Activated CD8-positive, alpha-beta memory T cell treated with anti-CD3 and anti-CD28 coated beads for 36 hours (primary cell): ENCODE results near the gene TBL1X. TPM values are rescaled to one million over a fixed set of nuclear protein-coding genes. Genes with fewer than 3 reads are reported as not detected.

Experiments used
- CTCF ChIA-PET: fragments of 350-600 bp; sonication (Branson Sonifier 250); formaldehyde crosslinking; loops from one replicate; lab custom pipeline; 2021; ENCODE audit warnings: antibody characterized with exemption; lab: Charles Lee
- POLR2A ChIA-PET: fragments of 350-600 bp; sonication (Branson Sonifier 250); formaldehyde crosslinking; loops from one replicate; lab custom pipeline; 2021; ENCODE audit warnings: antibody characterized with exemption; lab: Charles Lee
- total RNA-seq, 2 experiments: library from RNA; stranded (reverse); gene quantifications; one replicate each; pipeline ENCODE4 v1.2.3, GENCODE V29; 2021

TBL1X gene
- total RNA-seq, 2 experiments from 2014 or later = 34.0 to 35.5 TPM

GRCh38 chrX:9489234-9489633 is 24.4 kb downstream of the TBL1X start:
- CTCF ChIA-PET = no interaction called here
- POLR2A ChIA-PET = no interaction called here

- ChIA-PET CTCF (no interaction called here), POLR2A (no interaction called here)
Measured at GRCh38 chrX:9492901-9493300, 28.0 kb downstream of the TBL1X start.

GRCh38 chrX:9493936-9494335 is 29.1 kb downstream of the TBL1X start:
- ChIA-PET CTCF (no interaction called here), POLR2A (no interaction called here)

GRCh38 chrX:9494771-9495170 is 29.9 kb downstream of the TBL1X start:
- ChIA-PET CTCF (no interaction called here), POLR2A (no interaction called here)

- POLR2A ChIA-PET = no interaction called here
- CTCF ChIA-PET = no interaction called here
Measured at GRCh38 chrX:9495496-9495895, 30.6 kb downstream of the TBL1X start.

- CTCF ChIA-PET = no interaction called here
- POLR2A ChIA-PET = no interaction called here
Measured at GRCh38 chrX:9498236-9498635, 33.4 kb downstream of the TBL1X start.

GRCh38 chrX:9500584-9500983 is 35.7 kb downstream of the TBL1X start:
- CTCF ChIA-PET = no interaction called here
- POLR2A ChIA-PET = no interaction called here

GRCh38 chrX:9501362-9501761 is 36.5 kb downstream of the TBL1X start:
- ChIA-PET POLR2A (no interaction called here), CTCF (no interaction called here)

GRCh38 chrX:9503261-9503660 is 38.4 kb downstream of the TBL1X start:
- CTCF ChIA-PET = no interaction called here
- POLR2A ChIA-PET = no interaction called here

- POLR2A ChIA-PET = no interaction called here
Measured at GRCh38 chrX:9510366-9510765, 45.5 kb downstream of the TBL1X start.

GRCh38 chrX:9510980-9511379 is 46.1 kb downstream of the TBL1X start:
- POLR2A ChIA-PET = no interaction called here

More at GRCh38 chrX:9510366-9510765, 45.5 kb downstream of the TBL1X start:
- CTCF ChIA-PET = no interaction called here

GRCh38 chrX:9515489-9515888 is 50.6 kb downstream of the TBL1X start:
- CTCF ChIA-PET = interaction anchor here (0.5 kb wide), 1 partner anchor 221 kb away, joined by 3 read pairs; no protein-coding TSS in a partner anchor
- POLR2A ChIA-PET = no interaction called here

More at GRCh38 chrX:9510980-9511379, 46.1 kb downstream of the TBL1X start:
- CTCF ChIA-PET = no interaction called here

GRCh38 chrX:9515973-9516538 is 51.2 kb downstream of the TBL1X start:
- CTCF ChIA-PET = interaction anchor here (0.5 kb wide), 1 partner anchor 221 kb away, joined by 3 read pairs; no protein-coding TSS in a partner anchor
- POLR2A ChIA-PET = no interaction called here

- POLR2A ChIA-PET = no interaction called here
- CTCF ChIA-PET = no interaction called here
Measured at GRCh38 chrX:9516635-9517034, 51.8 kb downstream of the TBL1X start.

GRCh38 chrX:9518051-9518450 is 53.2 kb downstream of the TBL1X start:
- ChIA-PET CTCF (interaction anchor here (0.7 kb wide), 1 partner anchor 46 kb away, joined by 3 read pairs; no protein-coding TSS in a partner anchor), POLR2A (no interaction called here)

- ChIA-PET CTCF (no interaction called here), POLR2A (no interaction called here)
Measured at GRCh38 chrX:9518889-9519288, 54.0 kb downstream of the TBL1X start.

- CTCF ChIA-PET = no interaction called here
- POLR2A ChIA-PET = no interaction called here
Measured at GRCh38 chrX:9519546-9520216, 54.8 kb downstream of the TBL1X start.

- ChIA-PET POLR2A (no interaction called here), CTCF (no interaction called here)
Measured at GRCh38 chrX:9520217-9520590, 55.3 kb downstream of the TBL1X start.

- POLR2A ChIA-PET = no interaction called here
Measured at GRCh38 chrX:9522378-9523155, 57.7 kb downstream of the TBL1X start.

GRCh38 chrX:9525511-9526248 is 60.8 kb downstream of the TBL1X start:
- CTCF ChIA-PET = no interaction called here

More at GRCh38 chrX:9522378-9523155, 57.7 kb downstream of the TBL1X start:
- CTCF ChIA-PET = no interaction called here

More at GRCh38 chrX:9525511-9526248, 60.8 kb downstream of the TBL1X start:
- POLR2A ChIA-PET = no interaction called here
